IgD-negative memory B cell (primary cell): ENCODE measurements around the gene NLGN3. TPM values are rescaled to one million over a fixed set of nuclear protein-coding genes. Genes with fewer than 3 reads are reported as not detected.
A peak's percentile ranks its signal among the peaks of the same experiment; 100 is the strongest.

Source experiments
- H3K27ac Mint-ChIP-seq, 3 donors: one replicate each; pipeline ENCODE4 v1.8.0; 2020 to 2022; ENCODE audit warnings: mild to moderate bottlenecking in 3 of 3, mixed read lengths in 3 of 3, moderate library complexity in 1 of 3
- H3K27me3 Mint-ChIP-seq: one replicate; pipeline ENCODE4 v1.8.0; 2021; ENCODE audit warnings: mixed read lengths
- H3K36me3 Mint-ChIP-seq: one replicate; pipeline ENCODE4 v1.8.0; 2020; ENCODE audit warnings: mild to moderate bottlenecking, mixed read lengths
- H3K4me1 Mint-ChIP-seq, 3 donors: one replicate each; pipeline ENCODE4 v1.8.0; 2020 to 2022; ENCODE audit warnings: mixed read lengths in 3 of 3, mild to moderate bottlenecking in 1 of 3
- H3K4me3 Mint-ChIP-seq, 4 donors: one replicate each; pipeline ENCODE4 v1.8.0; 2020 to 2022; ENCODE audit warnings: mild to moderate bottlenecking in 4 of 4, mixed read lengths in 4 of 4, moderate library complexity in 3 of 4
- H3K9me3 Mint-ChIP-seq, 3 donors: one replicate each; pipeline ENCODE4 v1.8.0; 2020 to 2021; ENCODE audit warnings: mixed read lengths in 3 of 3, mild to moderate bottlenecking in 1 of 3
- polyA plus RNA-seq: library from polyadenylated mRNA; unstranded; fragments of 300-500 nt; fragmentation: Illumina TruSeq; gene quantifications from one replicate; pipeline ENCODE4 v1.2.3, GENCODE V29; 2021

NLGN3 gene
- polyA plus RNA-seq, result 0.15 TPM

DNA sequence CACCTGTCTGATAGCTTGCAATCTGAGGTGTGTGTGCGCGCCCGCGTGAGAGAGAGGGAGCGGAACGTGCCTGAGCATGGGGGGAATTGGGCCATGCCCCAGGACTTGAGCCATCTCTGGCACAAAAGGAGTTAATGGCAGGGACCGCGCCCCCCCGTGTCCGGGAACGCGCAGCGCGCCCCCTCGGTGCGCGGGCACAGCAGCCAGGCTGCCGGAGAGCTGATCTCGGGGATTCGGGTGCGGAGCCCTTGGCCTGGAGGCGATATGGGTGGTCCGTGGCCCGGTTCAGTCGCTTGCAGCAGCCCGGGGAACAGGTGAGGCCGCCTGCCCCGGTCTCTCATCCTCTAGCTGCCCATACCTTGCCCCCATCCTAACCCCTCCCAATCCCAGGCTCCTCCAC is at the start of gene NLGN3:
TSS of gene NLGN3 (plus strand) at position 191 of the 400 bp plus-strand sequence. CDS start 2,909 bp downstream, outside the sequence.
- Mint-ChIP-seq H3K9me3 (no peaks in the 10 kb centered on the region), H3K4me1 (peaks cover 0 to 14% (median 6%) of the 10 kb centered on the region in 3 donors), H3K27ac (peak within 1 kb of the TSS in 2 of 3 donors; percentile 59 to 73), H3K4me3 (peak within 1 kb of the TSS in 2 of 4 donors; percentile 39 to 55), H3K36me3 (peaks cover 2% of the 10 kb centered on the region), H3K27me3 (no peaks in the 10 kb centered on the region)

GRCh38 chrX:71095033-71095432 is 49.6 kb upstream of the NLGN3 start:
- H3K36me3 Mint-ChIP-seq, result no peaks in the 10 kb centered on the region
- H3K27ac Mint-ChIP-seq, result peak overlapping the region; percentile 11 to 86 (median 64)
- peak overlapping the region; percentile 89 to 98 (median 94) for H3K4me3 Mint-ChIP-seq
- H3K27me3 Mint-ChIP-seq, result no peaks in the 10 kb centered on the region
- peaks cover 0 to 1% (median 0%) of the 10 kb centered on the region in 3 donors for H3K9me3 Mint-ChIP-seq
- H3K4me1 Mint-ChIP-seq, result peaks cover 4 to 18% (median 11%) of the 10 kb centered on the region in 3 donors

DNA sequence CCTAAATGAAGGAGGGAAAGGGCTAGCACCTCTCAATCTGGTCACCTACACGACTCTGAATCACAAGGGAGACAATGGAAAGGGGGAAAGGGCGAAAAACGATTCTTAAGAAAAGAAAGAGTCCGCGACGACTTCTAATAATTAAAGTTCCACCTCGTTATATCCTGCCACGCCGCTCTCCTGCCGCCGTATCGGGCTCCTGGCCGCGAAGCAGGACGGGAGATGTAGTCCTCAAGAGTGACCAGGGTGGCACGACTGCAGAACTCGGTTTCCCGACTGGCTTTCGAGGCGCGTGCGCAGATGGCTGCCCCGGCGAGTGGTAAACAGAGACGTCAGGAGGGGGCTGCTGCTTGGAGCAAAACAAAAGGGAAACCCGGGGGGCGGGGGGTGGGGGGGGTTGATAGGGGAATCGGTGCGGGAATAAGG is 49.1 kb upstream of the NLGN3 start, which contains the start of gene FOXO4:
TSS of gene FOXO4 (plus strand) at position 297 of the 426 bp plus-strand sequence. CDS start 678 bp downstream, outside the sequence.
- H3K27ac Mint-ChIP-seq, result peak within 1 kb of the TSS; percentile 64 to 86 (median 76)

DNA sequence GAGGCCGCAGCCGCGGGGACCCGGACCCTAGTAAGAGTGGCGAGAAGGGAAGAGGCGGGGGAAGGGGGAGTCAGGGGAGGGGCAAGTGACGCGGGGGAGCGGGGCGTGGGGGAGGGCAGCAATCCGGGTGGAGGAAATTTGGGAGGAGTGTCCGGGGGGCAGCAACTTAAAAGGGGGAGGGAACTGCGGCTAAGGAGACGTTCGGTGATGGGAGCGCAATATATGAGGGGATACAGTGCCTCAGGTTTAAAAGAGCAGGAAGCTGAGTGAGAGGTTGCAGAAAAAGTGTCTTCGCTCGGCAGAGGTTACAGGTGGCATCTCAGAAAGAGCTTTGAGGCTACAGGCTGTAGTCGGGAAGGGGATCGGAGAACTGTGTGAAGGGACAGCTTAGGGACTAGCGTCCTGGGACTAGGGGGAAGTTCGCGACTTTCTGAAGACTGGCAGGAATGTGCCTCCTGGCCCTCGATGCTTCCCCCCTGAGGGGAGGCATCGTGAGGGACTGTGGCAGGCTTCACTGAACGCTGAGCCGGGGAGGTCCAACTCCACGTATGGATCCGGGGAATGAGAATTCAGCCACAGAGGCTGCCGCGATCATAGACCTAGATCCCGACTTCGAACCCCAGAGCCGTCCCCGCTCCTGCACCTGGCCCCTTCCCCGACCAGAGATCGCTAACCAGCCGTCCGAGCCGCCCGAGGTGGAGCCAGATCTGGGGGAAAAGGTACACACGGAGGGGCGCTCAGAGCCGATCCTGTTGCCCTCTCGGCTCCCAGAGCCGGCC is 48.5 kb upstream of the NLGN3 start:
- Mint-ChIP-seq H3K36me3 (no peaks in the 10 kb centered on the region), H3K27me3 (no peaks in the 10 kb centered on the region), H3K4me3 (peak overlapping the region; percentile 89 to 98 (median 94)), H3K4me1 (peaks cover 7 to 18% (median 11%) of the 10 kb centered on the region in 3 donors), H3K27ac (peak overlapping the region; percentile 46 to 86 (median 64)), H3K9me3 (peaks cover 0 to 1% (median 0%) of the 10 kb centered on the region in 3 donors)

More for the DNA sequence above, 49.1 kb upstream of the NLGN3 start, which contains the start of gene FOXO4:
- Mint-ChIP-seq H3K4me1 (peaks cover 6 to 18% (median 11%) of the 10 kb centered on the region in 3 donors), H3K27me3 (no peaks in the 10 kb centered on the region), H3K4me3 (peak within 1 kb of the TSS; percentile 89 to 98 (median 94)), H3K36me3 (no peaks in the 10 kb centered on the region), H3K9me3 (peaks cover 0 to 1% (median 0%) of the 10 kb centered on the region in 3 donors)

- Mint-ChIP-seq H3K27ac (no peak overlapping the region), H3K9me3 (no peaks in the 10 kb centered on the region), H3K36me3 (no peaks in the 10 kb centered on the region), H3K27me3 (no peaks in the 10 kb centered on the region), H3K4me1 (peaks cover 9 to 19% (median 11%) of the 10 kb centered on the region in 3 donors), H3K4me3 (peak overlapping the region; percentile 89 to 98 (median 94))
Measured at GRCh38 chrX:71096760-71097032, 47.9 kb upstream of the NLGN3 start.

GRCh38 chrX:71098302-71098701 is 46.3 kb upstream of the NLGN3 start:
- H3K27me3 Mint-ChIP-seq, result no peaks in the 10 kb centered on the region
- no peaks in the 10 kb centered on the region for H3K9me3 Mint-ChIP-seq
- H3K4me3 Mint-ChIP-seq, result peak overlapping the region in 3 of 4 donors; percentile 2 to 84 (median 83)
- peaks cover 10 to 25% (median 16%) of the 10 kb centered on the region in 3 donors for H3K4me1 Mint-ChIP-seq
- peak overlapping the region in 2 of 3 donors; percentile 73 to 95 for H3K27ac Mint-ChIP-seq
- H3K36me3 Mint-ChIP-seq, result no peaks in the 10 kb centered on the region

DNA sequence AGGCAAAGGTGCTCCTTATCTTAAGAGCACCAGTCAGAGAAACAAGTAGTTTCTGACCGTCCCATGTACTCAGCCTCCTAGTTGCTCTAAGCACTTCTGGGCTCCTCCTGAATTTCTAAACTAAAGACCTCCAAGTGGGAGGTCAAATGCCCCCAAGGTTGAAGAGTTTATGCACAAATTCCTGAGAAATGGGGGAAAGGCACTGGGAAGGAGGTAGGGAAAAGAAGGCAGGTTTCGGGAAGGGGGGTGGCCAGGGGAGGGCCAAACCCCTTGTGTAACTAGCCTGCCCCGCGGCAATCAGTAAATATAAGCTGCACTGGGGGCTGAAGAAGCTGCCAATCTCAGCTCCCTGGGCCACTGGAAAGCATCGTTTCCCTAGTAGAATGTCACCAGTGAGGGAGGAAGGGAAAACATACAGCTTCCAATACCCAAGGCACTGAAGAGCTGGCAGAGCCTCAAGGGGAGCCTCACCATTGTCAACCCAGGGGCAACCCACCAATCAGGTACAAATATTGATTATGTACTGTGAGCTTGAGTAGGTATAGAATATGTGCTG is 45.6 kb upstream of the NLGN3 start:
- peak overlapping the region in 1 of 4 donors; percentile 83 for H3K4me3 Mint-ChIP-seq
- H3K27ac Mint-ChIP-seq, result peak overlapping the region in 2 of 3 donors; percentile 9 to 95
- H3K36me3 Mint-ChIP-seq, result no peaks in the 10 kb centered on the region
- H3K4me1 Mint-ChIP-seq, result peaks cover 16 to 29% (median 22%) of the 10 kb centered on the region in 3 donors
- peaks cover 3% of the 10 kb centered on the region for H3K27me3 Mint-ChIP-seq
- no peaks in the 10 kb centered on the region for H3K9me3 Mint-ChIP-seq

- Mint-ChIP-seq H3K36me3 (no peaks in the 10 kb centered on the region), H3K27me3 (peaks cover 3% of the 10 kb centered on the region), H3K4me3 (no peak overlapping the region), H3K4me1 (peaks cover 19 to 35% (median 25%) of the 10 kb centered on the region in 3 donors), H3K27ac (no peak overlapping the region), H3K9me3 (no peaks in the 10 kb centered on the region)
Measured at GRCh38 chrX:71099736-71100135, 44.9 kb upstream of the NLGN3 start.

- peaks cover 3% of the 10 kb centered on the region for H3K27me3 Mint-ChIP-seq
- H3K4me3 Mint-ChIP-seq, result peak overlapping the region in 1 of 4 donors; percentile 28
Measured at GRCh38 chrX:71100581-71101505, 43.8 kb upstream of the NLGN3 start.

DNA sequence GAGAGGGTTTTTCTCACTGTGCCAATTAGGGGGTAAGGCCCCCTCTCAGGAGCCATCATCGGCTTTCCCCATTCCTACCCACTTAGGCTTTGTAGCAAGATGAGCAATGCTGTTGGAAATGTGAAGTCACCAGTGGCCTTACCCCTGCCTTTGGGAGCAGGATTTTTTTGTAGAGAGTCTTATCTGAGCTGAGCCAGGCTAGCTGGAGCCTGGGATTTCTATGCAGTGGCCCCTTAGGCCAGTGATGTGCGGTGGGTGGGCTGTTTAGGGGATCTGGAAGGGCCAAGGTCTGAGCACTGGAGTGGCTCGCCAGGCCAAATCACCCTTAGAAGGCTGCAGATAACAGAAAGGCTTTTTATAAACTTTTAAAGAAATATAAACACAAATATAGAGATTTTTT is 42.3 kb upstream of the NLGN3 start:
- Mint-ChIP-seq H3K4me3 (peak overlapping the region in 1 of 4 donors; percentile 36), H3K27ac (peak overlapping the region; percentile 72 to 95 (median 80)), H3K9me3 (no peaks in the 10 kb centered on the region), H3K4me1 (peaks cover 27 to 42% (median 29%) of the 10 kb centered on the region in 3 donors), H3K36me3 (peaks cover 3% of the 10 kb centered on the region), H3K27me3 (peaks cover 5% of the 10 kb centered on the region)

More at GRCh38 chrX:71100581-71101505, 43.8 kb upstream of the NLGN3 start:
- H3K27ac Mint-ChIP-seq, result peak overlapping the region in 2 of 3 donors; percentile 80 to 95
- no peaks in the 10 kb centered on the region for H3K36me3 Mint-ChIP-seq
- H3K9me3 Mint-ChIP-seq, result no peaks in the 10 kb centered on the region
- peaks cover 26 to 36% (median 31%) of the 10 kb centered on the region in 3 donors for H3K4me1 Mint-ChIP-seq

GRCh38 chrX:71103110-71103983 is 41.3 kb upstream of the NLGN3 start:
- Mint-ChIP-seq H3K4me1 (peaks cover 26 to 44% (median 29%) of the 10 kb centered on the region in 3 donors), H3K9me3 (no peaks in the 10 kb centered on the region), H3K27ac (peak overlapping the region; percentile 80 to 96 (median 94)), H3K4me3 (peak overlapping the region in 3 of 4 donors; percentile 51 to 82 (median 60)), H3K27me3 (peaks cover 7% of the 10 kb centered on the region), H3K36me3 (peaks cover 3% of the 10 kb centered on the region)

DNA sequence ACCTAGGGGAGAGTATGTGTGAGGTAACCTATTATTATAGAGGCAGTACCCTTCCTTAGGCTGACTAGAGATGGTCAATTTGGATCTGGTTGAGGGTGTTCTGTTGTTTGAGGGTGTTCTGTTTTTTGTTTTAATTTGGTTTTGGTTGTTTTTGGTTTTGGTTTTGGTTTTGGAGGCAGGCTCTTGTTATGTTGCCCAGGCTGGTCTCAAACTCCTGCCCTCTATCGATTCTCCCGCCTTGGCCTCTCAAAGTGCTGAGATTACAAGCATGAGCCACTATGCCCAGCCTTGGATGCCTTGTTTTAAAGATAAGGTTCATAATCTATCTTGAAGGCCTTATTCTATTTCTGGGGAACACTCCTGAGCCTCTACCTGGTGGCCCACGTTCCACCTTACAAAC is 39.0 kb upstream of the NLGN3 start:
- H3K4me1 Mint-ChIP-seq, result peaks cover 27 to 44% (median 33%) of the 10 kb centered on the region in 3 donors
- peaks cover 10% of the 10 kb centered on the region for H3K27me3 Mint-ChIP-seq
- peaks cover 6% of the 10 kb centered on the region for H3K36me3 Mint-ChIP-seq
- H3K27ac Mint-ChIP-seq, result peak overlapping the region; percentile 25 to 71 (median 59)
- no peaks in the 10 kb centered on the region for H3K9me3 Mint-ChIP-seq
- peak overlapping the region in 3 of 4 donors; percentile 36 to 72 (median 60) for H3K4me3 Mint-ChIP-seq

DNA sequence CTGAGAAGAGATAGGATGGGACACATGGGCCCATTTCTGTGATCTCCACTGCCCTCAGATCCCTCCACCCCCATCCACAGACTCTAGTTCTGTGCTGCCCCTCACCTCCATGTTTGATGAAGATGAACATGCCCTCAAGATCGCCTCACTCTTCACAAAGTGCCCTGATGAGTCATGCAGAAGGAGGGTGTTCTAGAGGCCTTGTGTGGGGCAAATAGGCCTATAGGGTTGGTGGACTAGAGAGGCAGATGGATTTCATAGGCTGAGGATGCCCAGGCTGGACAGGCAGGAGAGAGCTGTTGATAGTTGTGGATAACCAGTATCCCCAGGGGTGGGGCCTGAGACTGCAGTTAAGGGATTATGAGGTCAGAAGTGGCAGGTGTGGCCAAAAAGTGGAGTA is 38.2 kb upstream of the NLGN3 start, which contains the start of gene CXorf65:
TSS of gene CXorf65 (minus strand) at position 314 of the 400 bp plus-strand sequence. CDS start at position 130, 184 bp downstream.
- Mint-ChIP-seq H3K27ac (peak within 1 kb of the TSS; percentile 43 to 99 (median 86)), H3K4me1 (peaks cover 27 to 44% (median 32%) of the 10 kb centered on the region in 3 donors), H3K9me3 (no peaks in the 10 kb centered on the region), H3K36me3 (peaks cover 6% of the 10 kb centered on the region), H3K27me3 (peaks cover 10% of the 10 kb centered on the region), H3K4me3 (peak within 1 kb of the TSS in 3 of 4 donors; percentile 72 to 83 (median 83))
